OCI-LY3 (cell line): ENCODE measurements around the gene CRIP3.
"Not testable (repeated sequence)": the region's sequence is repeated elsewhere in the genome, so short reads cannot be mapped to it uniquely, and the experiment has no call there.

Source experiments
- H2AFZ ChIP-seq: fragments of 200-600, 300-600 bp; shearing (Covaris generic); 2 replicates; pipeline ENCODE4 v1.6.0; 2014; ENCODE audit warnings: antibody characterized with exemption, low read depth, low read length
- H3K27ac ChIP-seq: fragments of 200-600, 300-600 bp; sonication (generic); 2 replicates; pipeline ENCODE4 v1.5.1; 2014; ENCODE audit warnings: mild to moderate bottlenecking, low read length, moderate library complexity, mixed read lengths
- H3K27me3 ChIP-seq: fragments of 200-600, 300-600 bp; sonication (generic); 2 replicates; pipeline ENCODE4 v1.6.1; 2014; ENCODE audit warnings: low read depth, low read length, mixed read lengths
- H3K36me3 ChIP-seq: fragments of 200-600, 300-600 bp; sonication (generic); replicated peaks from 2 replicates; pipeline ENCODE3; 2014; ENCODE audit warnings: low read depth, low read length, mixed read lengths
- H3K4me1 ChIP-seq: fragments of 300-600, 200-600 bp; sonication (generic); 2 replicates; pipeline ENCODE4 v1.6.1; 2014; ENCODE audit warnings: low read length, mixed read lengths
- H3K4me2 ChIP-seq: fragments of 200-600, 300-600 bp; sonication (generic); 2 replicates; pipeline ENCODE4 v1.6.1; 2014; ENCODE audit warnings: low read length, mixed read lengths
- H3K4me3 ChIP-seq: fragments of 300-600, 200-600 bp; sonication (generic); 2 replicates; pipeline ENCODE4 v1.5.1; 2014; ENCODE audit warnings: antibody characterized with exemption, mild to moderate bottlenecking, low read length, moderate library complexity
- H3K79me2 ChIP-seq: fragments of 300-600, 200-600 bp; shearing (Covaris generic); 2 replicates; pipeline ENCODE4 v1.6.1; 2014; ENCODE audit warnings: mild to moderate bottlenecking, low read length, mixed read lengths
- H3K9ac ChIP-seq: fragments of 300-600, 200-600 bp; shearing (Covaris generic); 2 replicates; pipeline ENCODE4 v1.6.0; 2014; ENCODE audit warnings: mild to moderate bottlenecking, low read length, moderate library complexity
- H3K9me3 ChIP-seq: fragments of 200-600, 300-600 bp; shearing (Covaris generic); 2 replicates; pipeline ENCODE4 v1.6.1; 2014; ENCODE audit warnings: low read length, mixed read lengths; ENCODE audit not compliant: insufficient read depth
- H4K20me1 ChIP-seq: fragments of 200-600, 300-600 bp; sonication (generic); 2 replicates; pipeline ENCODE4 v1.6.1; 2016; ENCODE audit warnings: low read length, mixed read lengths; ENCODE audit not compliant: insufficient read depth
- CTCF ChIP-seq: fragments of 200-600, 300-600 bp; sonication (generic); IDR thresholded peaks from 2 replicates; pipeline ENCODE4 v1.5.1; 2014; ENCODE audit warnings: antibody characterized with exemption, low read length, low read depth
- EZH2phosphoT487 ChIP-seq: fragments of 200-600 bp; shearing (Covaris generic); IDR thresholded peaks from 2 replicates; pipeline ENCODE4 v1.6.1; 2018; ENCODE audit warnings: antibody characterized with exemption, mixed run types, low read depth

CRIP3 gene

GRCh38 chr6:43347021-43347420 lies 38.4 kb upstream of the CRIP3 start:
- no peaks in the 10 kb centered on the region for H3K9me3 ChIP-seq
- H4K20me1 ChIP-seq, result no peaks in the 10 kb centered on the region
- TF ChIP-seq CTCF (no peak), EZH2phosphoT487 (no peak)
- peaks cover 22% of the 10 kb centered on the region; the same call in 1 of the 2 replicates for H3K79me2 ChIP-seq
- H3K4me3 ChIP-seq, result peak overlapping the region; percentile 27
- H3K4me2 ChIP-seq, result peak overlapping the region; percentile 57
- peak overlapping the region; percentile 40; the same call in 1 of the 2 replicates for H3K9ac ChIP-seq
- H3K27ac ChIP-seq, result peak overlapping the region; percentile 81
- H3K36me3 ChIP-seq, result peaks cover 71% of the 10 kb centered on the region
- H2AFZ ChIP-seq, result no peak overlapping the region
- no peaks in the 10 kb centered on the region for H3K27me3 ChIP-seq
- peaks cover 32% of the 10 kb centered on the region for H3K4me1 ChIP-seq

- Histone ChIP-seq H3K4me2 (peak overlapping the region; percentile 57), H3K79me2 (peaks cover 22% of the 10 kb centered on the region; the same call in 1 of the 2 replicates), H3K36me3 (peaks cover 75% of the 10 kb centered on the region), H3K27ac (peak overlapping the region; percentile 81; the same call in 1 of the 2 replicates), H3K4me1 (peaks cover 34% of the 10 kb centered on the region)
- H4K20me1 ChIP-seq, H3K4me3 ChIP-seq, H3K27me3 ChIP-seq, H3K9ac ChIP-seq, H3K9me3 ChIP-seq, H2AFZ ChIP-seq: not testable (repeated sequence)
Measured at GRCh38 chr6:43346243-43346642, 37.6 kb upstream of the CRIP3 start.

DNA sequence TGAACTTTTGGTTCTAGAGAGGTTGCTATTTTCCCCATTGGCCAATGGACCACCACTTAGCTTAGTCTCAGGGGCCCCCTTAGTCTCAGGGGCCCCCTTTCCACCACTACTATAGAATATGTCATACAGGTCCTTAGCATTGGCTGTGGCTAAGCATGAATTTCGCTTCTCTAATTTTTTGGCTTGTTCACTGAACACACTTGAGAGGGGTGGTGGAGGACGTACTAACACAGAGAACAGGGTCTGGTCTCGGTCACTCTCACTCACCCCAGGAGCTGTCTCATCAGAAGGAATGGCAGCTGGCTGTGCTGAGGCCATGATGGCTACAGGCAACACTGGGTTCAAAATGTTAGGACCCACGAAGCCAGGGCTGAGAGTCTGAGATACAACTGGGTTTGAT lies 30.5 kb upstream of the CRIP3 start:
- peak overlapping the region; percentile 52 for H3K4me3 ChIP-seq
- H3K36me3 ChIP-seq, result peaks cover 70% of the 10 kb centered on the region
- TF ChIP-seq EZH2phosphoT487, result no peak
- no peak for TF ChIP-seq CTCF
- H3K27me3 ChIP-seq, result no peaks in the 10 kb centered on the region
- peaks cover 66% of the 10 kb centered on the region for H3K4me1 ChIP-seq
- H3K9me3 ChIP-seq, result no peaks in the 10 kb centered on the region
- peaks cover 15% of the 10 kb centered on the region for H3K79me2 ChIP-seq
- H3K4me2 ChIP-seq, result peak overlapping the region; percentile 75
- H3K27ac ChIP-seq, result peak overlapping the region; percentile 98
- no peak overlapping the region for H2AFZ ChIP-seq
- H4K20me1 ChIP-seq, result no peaks in the 10 kb centered on the region
- H3K9ac ChIP-seq, result peak overlapping the region; percentile 73

DNA sequence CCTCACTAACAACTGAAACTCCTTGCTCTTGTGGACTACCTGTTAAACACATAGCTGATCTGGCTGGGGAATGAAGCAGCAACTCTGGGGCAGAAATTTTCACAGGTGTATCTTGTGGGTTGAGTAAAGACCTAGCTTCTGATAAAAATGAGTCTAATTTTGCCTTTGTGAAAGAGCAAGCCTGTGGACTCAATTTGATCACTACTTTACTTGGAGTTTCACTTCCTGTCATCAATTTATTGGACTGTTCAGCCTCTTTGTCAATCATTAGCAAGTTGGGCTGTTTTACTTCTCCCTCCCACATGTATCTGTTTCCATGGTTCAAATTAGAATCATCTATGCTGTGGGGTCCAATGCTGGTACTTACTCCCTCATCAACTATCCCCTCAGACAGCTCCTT lies 29.6 kb upstream of the CRIP3 start:
- H4K20me1 ChIP-seq, result no peaks in the 10 kb centered on the region
- H3K4me2 ChIP-seq, result peak overlapping the region; percentile 75
- H3K4me3 ChIP-seq, result peak overlapping the region; percentile 52
- no peaks in the 10 kb centered on the region for H3K9me3 ChIP-seq
- H3K9ac ChIP-seq, result peak overlapping the region; percentile 80
- H3K79me2 ChIP-seq, result peaks cover 15% of the 10 kb centered on the region
- TF ChIP-seq EZH2phosphoT487 (no peak), CTCF (no peak)
- H2AFZ ChIP-seq, result no peak overlapping the region
- peak overlapping the region; percentile 98 for H3K27ac ChIP-seq
- H3K4me1 ChIP-seq, result peaks cover 68% of the 10 kb centered on the region
- no peaks in the 10 kb centered on the region for H3K27me3 ChIP-seq
- H3K36me3 ChIP-seq, result peaks cover 64% of the 10 kb centered on the region

- Histone ChIP-seq H4K20me1 (no peaks in the 10 kb centered on the region), H3K27ac (no peak overlapping the region), H3K4me2 (no peak overlapping the region), H3K79me2 (peaks cover 15% of the 10 kb centered on the region), H3K4me3 (no peak overlapping the region), H3K4me1 (peaks cover 76% of the 10 kb centered on the region), H3K27me3 (no peaks in the 10 kb centered on the region), H3K9ac (no peak overlapping the region), H2AFZ (no peak overlapping the region), H3K9me3 (no peaks in the 10 kb centered on the region), H3K36me3 (peaks cover 49% of the 10 kb centered on the region)
- TF ChIP-seq CTCF (no peak), EZH2phosphoT487 (no peak)
Measured at GRCh38 chr6:43336382-43336781, 27.8 kb upstream of the CRIP3 start.
